ENCODE results near the gene USP51. TPM values are rescaled to one million over a fixed set of nuclear protein-coding genes. Genes with fewer than 3 reads are reported as not detected.
"Not testable (repeated sequence)": the region's sequence is repeated elsewhere in the genome, so short reads cannot be mapped to it uniquely, and the experiment has no call there.

USP51 gene
- total RNA-seq, 1 donor from 2014 or later = 4.2 TPM

DNA sequence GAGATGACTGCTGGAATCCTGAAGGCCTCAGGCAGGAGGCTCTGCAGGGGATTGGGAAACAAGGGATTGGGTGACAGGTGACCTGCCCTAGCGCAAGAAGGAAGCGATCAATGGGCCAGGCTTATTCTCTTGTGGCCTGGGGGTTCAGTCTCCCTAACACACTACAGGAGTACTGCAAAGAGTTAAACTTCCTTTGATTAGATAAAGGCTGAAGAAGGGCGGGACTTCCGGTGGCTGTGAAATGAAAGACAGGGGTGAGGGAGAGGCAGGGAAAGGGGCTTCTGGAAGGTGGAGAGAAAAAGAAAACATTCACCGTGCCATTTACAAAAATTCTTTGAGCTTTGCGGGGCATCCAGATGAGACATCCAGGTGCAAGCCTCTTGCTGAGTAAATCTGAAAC is 33.9 kb downstream of the USP51 start:
- H3K36me3 ChIP-seq; H3K27me3 ChIP-seq (ENCODE audit: low read depth); H3K9me3 ChIP-seq; H3K4me1 ChIP-seq; ATAC-seq; H3K27ac ChIP-seq; H3K4me3 ChIP-seq; intact Hi-C loops (cut with DNase I); DNase-seq: not testable (repeated sequence)

DNA sequence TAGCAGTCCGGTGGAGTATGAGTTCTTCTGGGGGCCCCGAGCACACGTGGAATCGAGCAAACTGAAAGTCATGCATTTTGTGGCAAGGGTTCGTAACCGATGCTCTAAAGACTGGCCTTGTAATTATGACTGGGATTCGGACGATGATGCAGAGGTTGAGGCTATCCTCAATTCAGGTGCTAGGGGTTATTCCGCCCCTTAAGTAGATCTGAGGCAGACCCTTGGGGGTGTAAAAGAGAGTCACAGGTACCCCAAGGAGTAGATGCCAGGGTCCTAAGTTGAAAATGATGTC is 36.9 kb downstream of the USP51 start:
- no peak for ATAC-seq

DNA sequence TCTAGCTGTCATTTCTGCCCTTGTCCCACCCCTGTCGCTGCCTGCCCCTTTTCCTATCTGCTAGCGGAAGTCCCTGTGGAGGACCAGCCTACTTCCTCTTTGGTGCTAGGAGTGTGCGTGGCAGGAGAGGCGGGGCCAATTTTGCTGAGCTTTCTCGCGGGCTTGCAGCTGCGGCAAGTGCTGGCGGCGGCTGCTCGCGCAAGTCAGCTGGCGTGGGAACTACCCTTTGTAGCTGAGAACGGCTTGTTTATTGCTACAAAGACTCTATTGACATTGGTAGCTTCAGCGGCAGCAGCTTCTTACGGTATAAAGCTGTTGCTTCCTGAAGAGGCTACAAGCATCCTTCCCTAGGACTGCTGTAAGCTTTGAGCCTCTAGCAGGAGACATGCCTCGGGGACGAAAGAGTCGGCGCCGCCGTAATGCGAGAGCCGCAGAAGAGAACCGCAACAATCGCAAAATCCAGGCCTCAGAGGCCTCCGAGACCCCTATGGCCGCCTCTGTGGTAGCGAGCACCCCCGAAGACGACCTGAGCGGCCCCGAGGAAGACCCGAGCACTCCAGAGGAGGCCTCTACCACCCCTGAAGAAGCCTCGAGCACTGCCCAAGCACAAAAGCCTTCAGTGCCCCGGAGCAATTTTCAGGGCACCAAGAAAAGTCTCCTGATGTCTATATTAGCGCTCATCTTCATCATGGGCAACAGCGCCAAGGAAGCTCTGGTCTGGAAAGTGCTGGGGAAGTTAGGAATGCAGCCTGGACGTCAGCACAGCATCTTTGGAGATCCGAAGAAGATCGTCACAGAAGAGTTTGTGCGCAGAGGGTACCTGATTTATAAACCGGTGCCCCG is 37.4 kb downstream of the USP51 start, which contains the start of gene MAGEH1:
TSS of gene MAGEH1 (plus strand) at position 138 of the 843 bp plus-strand sequence. CDS start at position 386, 248 bp downstream.
- Histone ChIP-seq H3K9me3 (no peaks in the 10 kb centered on the region), H3K27ac (peak within 1 kb of the TSS; percentile 82), H3K4me1 (peaks cover 8% of the 10 kb centered on the region), H3K36me3 (no peaks in the 10 kb centered on the region), H3K27me3 (ENCODE audit: low read depth) (no peaks in the 10 kb centered on the region), H3K4me3 (peak within 1 kb of the TSS; percentile 73)
- intact Hi-C loops (cut with DNase I) = no loop called here
- ATAC-seq (peak; percentile 97 to 98), DNase-seq (peak; percentile 87)
- TF ChIP-seq, protein P1, sequence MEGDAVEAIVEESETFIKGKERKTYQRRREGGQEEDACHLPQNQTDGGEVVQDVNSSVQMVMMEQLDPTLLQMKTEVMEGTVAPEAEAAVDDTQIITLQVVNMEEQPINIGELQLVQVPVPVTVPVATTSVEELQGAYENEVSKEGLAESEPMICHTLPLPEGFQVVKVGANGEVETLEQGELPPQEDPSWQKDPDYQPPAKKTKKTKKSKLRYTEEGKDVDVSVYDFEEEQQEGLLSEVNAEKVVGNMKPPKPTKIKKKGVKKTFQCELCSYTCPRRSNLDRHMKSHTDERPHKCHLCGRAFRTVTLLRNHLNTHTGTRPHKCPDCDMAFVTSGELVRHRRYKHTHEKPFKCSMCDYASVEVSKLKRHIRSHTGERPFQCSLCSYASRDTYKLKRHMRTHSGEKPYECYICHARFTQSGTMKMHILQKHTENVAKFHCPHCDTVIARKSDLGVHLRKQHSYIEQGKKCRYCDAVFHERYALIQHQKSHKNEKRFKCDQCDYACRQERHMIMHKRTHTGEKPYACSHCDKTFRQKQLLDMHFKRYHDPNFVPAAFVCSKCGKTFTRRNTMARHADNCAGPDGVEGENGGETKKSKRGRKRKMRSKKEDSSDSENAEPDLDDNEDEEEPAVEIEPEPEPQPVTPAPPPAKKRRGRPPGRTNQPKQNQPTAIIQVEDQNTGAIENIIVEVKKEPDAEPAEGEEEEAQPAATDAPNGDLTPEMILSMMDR (IDR thresholded peaks at IDR 0.05) = no peak

More for the DNA sequence above, 36.9 kb downstream of the USP51 start:
- DNase-seq = no peak
- H3K27ac ChIP-seq = peak overlapping the region; percentile 82
- H3K27me3 ChIP-seq (ENCODE audit: low read depth) = no peaks in the 10 kb centered on the region
- H3K9me3 ChIP-seq = no peaks in the 10 kb centered on the region
- no peaks in the 10 kb centered on the region for H3K36me3 ChIP-seq
- peak overlapping the region; percentile 73 for H3K4me3 ChIP-seq
- intact Hi-C loops (cut with DNase I) = no loop called here
- TF ChIP-seq, protein P1 (IDR thresholded peaks at IDR 0.05) = no peak
- H3K4me1 ChIP-seq = peaks cover 8% of the 10 kb centered on the region

DNA sequence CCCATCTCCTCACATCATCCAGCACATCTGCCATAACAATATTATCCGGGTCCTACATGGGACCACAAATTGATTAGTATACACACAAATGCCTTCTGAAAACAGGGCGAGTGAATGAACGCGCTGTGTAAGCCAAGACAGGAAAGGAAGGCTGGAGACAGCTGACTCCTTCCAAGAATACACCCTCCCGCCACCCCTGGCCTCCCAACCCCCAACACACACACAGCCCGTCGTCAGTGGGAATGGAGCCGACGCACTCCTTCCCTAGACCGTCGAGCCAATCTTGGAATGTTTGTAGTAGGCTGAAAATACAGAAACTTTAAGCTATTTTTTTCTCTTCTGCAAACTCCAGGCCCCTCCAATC is 38.0 kb downstream of the USP51 start:
- Histone ChIP-seq H3K27me3 (ENCODE audit: low read depth) (no peaks in the 10 kb centered on the region), H3K9me3 (no peaks in the 10 kb centered on the region), H3K36me3 (no peaks in the 10 kb centered on the region), H3K4me3 (peak overlapping the region; percentile 73), H3K27ac (peak overlapping the region; percentile 82), H3K4me1 (peaks cover 8% of the 10 kb centered on the region)
- TF ChIP-seq, protein P1 (IDR thresholded peaks at IDR 0.05) = no peak
- peak; percentile 71 to 76 for ATAC-seq
- no peak for DNase-seq
- intact Hi-C loops (cut with DNase I) = no loop called here

DNA sequence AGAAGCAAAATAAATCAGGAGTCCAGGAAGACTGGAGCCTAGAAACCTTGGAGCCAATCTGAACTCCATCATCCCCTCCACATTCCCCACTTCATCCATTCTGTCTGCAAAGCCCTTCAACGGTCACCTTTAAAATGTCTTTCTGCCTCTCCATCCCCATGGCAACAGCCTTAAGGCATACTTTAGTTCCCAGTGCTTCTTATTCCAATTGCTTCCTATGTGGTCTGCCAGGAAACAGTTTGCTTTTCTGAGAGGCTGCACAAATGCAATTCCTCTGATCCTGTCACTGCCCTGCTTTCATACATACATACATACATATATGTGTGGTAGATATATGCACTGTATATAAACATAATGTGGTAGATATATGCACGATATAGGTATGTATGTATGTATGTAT is 38.5 kb downstream of the USP51 start:
- Histone ChIP-seq H3K36me3 (no peaks in the 10 kb centered on the region), H3K4me1 (peaks cover 8% of the 10 kb centered on the region), H3K27ac (peak overlapping the region; percentile 82), H3K4me3 (peak overlapping the region; percentile 73), H3K9me3 (no peaks in the 10 kb centered on the region), H3K27me3 (ENCODE audit: low read depth) (no peaks in the 10 kb centered on the region)
- TF ChIP-seq, protein P1 (IDR thresholded peaks at IDR 0.05) = no peak
- ATAC-seq = peak; percentile 46 to 52
- intact Hi-C loops (cut with DNase I) = no loop called here
- DNase-seq = no peak

DNA sequence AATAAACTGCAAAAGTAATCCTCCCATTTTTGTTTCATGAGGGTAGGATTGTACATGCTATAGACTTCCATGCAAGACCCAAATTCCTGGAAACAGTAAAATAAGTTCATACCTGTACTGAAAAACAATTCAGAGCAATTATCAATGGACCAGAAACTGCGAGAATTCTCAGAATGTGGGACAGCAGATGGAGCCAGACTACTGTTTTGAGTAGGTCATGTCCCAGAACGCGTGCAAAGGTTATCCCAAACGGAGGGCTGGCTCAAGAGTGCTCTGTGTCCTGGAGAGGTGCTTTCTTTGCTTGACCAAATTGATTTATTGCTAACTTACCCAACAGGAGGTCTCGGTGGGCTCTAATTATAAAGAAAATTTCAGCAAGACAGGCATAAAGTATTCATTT is 39.4 kb downstream of the USP51 start:
- intact Hi-C loops (cut with DNase I) = no loop called here
- Histone ChIP-seq H3K27me3 (ENCODE audit: low read depth) (no peaks in the 10 kb centered on the region), H3K4me1 (peaks cover 8% of the 10 kb centered on the region), H3K4me3 (no peak overlapping the region), H3K36me3 (no peaks in the 10 kb centered on the region), H3K27ac (no peak overlapping the region), H3K9me3 (no peaks in the 10 kb centered on the region)
- ATAC-seq = peak in 1 of 2 donors; percentile 38
- TF ChIP-seq, protein P1 (IDR thresholded peaks at IDR 0.05) = no peak
- no peak for DNase-seq

DNA sequence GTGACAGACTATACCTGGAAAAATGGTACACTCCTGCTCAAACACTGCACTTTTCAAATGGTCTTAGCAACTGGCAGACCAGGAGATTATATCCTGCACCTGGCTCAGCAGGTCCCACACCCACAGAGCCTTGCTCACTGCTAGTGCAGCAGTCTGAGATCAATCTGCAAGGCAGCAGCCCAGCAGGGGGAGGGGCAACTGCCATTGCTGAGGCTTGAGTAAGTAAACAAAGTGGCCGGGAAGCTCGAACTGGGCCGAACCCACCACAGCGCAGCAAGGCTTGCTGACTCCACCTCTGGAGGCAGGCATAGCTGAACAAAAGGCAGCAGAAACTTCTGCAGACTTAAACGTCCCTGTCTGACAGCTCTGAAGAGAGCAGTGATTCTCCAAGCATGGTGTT is 46.2 kb downstream of the USP51 start:
- ATAC-seq; H3K4me1 ChIP-seq; H3K9me3 ChIP-seq; H3K27me3 ChIP-seq (ENCODE audit: low read depth); H3K4me3 ChIP-seq; H3K27ac ChIP-seq; DNase-seq; intact Hi-C loops (cut with DNase I); H3K36me3 ChIP-seq: not testable (repeated sequence)

All from lower lobe of right lung (tissue), 2 donors.